GM23248 (cell line): ENCODE results near the gene CITED4. TPM values are rescaled to one million over a fixed set of nuclear protein-coding genes. Genes with fewer than 3 reads are reported as not detected.
A peak's percentile ranks its signal among the peaks of the same experiment; 100 is the strongest.

Experiments used
- DNase-seq: peaks from one replicate; pipeline ENCODE4 v3.0.0-alpha.2; 2015
- H2AFZ ChIP-seq: fragments of 200-600 bp; sonication (generic); 2 replicates; pipeline ENCODE4 v1.6.1; 2016; ENCODE audit warnings: antibody characterized with exemption
- H3F3A ChIP-seq: fragments of 200-600 bp; sonication (generic); 2 replicates; pipeline ENCODE4 v1.6.1; 2016; ENCODE audit warnings: mild to moderate bottlenecking, antibody characterized with exemption, mixed run types; ENCODE audit not compliant: insufficient read depth
- H3K27ac ChIP-seq: fragments of 200-600 bp; sonication (generic); 2 replicates; pipeline ENCODE4 v1.5.1; 2016; ENCODE audit warnings: mild to moderate bottlenecking
- H3K27me3 ChIP-seq: fragments of 200-600 bp; sonication (generic); replicated peaks from 2 replicates; pipeline ENCODE4 v1.6.1; 2016; ENCODE audit warnings: mild to moderate bottlenecking; ENCODE audit not compliant: insufficient read depth
- H3K36me3 ChIP-seq: fragments of 200-600 bp; sonication (generic); 2 replicates; pipeline ENCODE4 v1.6.1; 2016; ENCODE audit warnings: low read depth, mild to moderate bottlenecking
- H3K4me1 ChIP-seq: fragments of 200-600 bp; sonication (generic); 2 replicates; pipeline ENCODE4 v1.6.1; 2016; ENCODE audit warnings: mild to moderate bottlenecking; ENCODE audit not compliant: insufficient read depth
- H3K4me2 ChIP-seq: fragments of 200-600 bp; sonication (generic); one replicate; pipeline ENCODE4 v1.6.1; 2016; ENCODE audit warnings: mild to moderate bottlenecking; ENCODE audit not compliant: unreplicated experiment
- H3K4me3 ChIP-seq: fragments of 200-600 bp; sonication (generic); 2 replicates; pipeline ENCODE4 v1.5.1; 2016; ENCODE audit warnings: mild to moderate bottlenecking
- H3K79me2 ChIP-seq: fragments of 200-600 bp; sonication (generic); 2 replicates; pipeline ENCODE4 v1.6.1; 2016; ENCODE audit warnings: mild to moderate bottlenecking; ENCODE audit not compliant: insufficient read depth
- H3K9ac ChIP-seq: fragments of 200-600 bp; sonication (generic); 2 replicates; pipeline ENCODE4 v1.6.1; 2016; ENCODE audit warnings: mild to moderate bottlenecking
- H3K9me2 ChIP-seq: fragments of 200-600 bp; sonication (generic); 2 replicates; pipeline ENCODE4 v1.6.1; 2016; ENCODE audit warnings: mixed run types, mild to moderate bottlenecking, moderate library complexity; ENCODE audit not compliant: insufficient read depth
- H3K9me3 ChIP-seq: fragments of 200-600 bp; sonication (generic); one replicate; pipeline ENCODE4 v1.6.1; 2017; ENCODE audit warnings: low read depth
- H4K20me1 ChIP-seq: fragments of 200-600 bp; sonication (generic); 2 replicates; pipeline ENCODE4 v1.6.0; 2016; ENCODE audit not compliant: insufficient read depth
- EZH2 ChIP-seq: fragments of 200-600 bp; sonication (generic); IDR thresholded peaks from 2 replicates; pipeline ENCODE4 v1.6.1; 2018; ENCODE audit warnings: antibody characterized with exemption, mild to moderate bottlenecking; ENCODE audit not compliant: insufficient read depth, poor library complexity, severe bottlenecking
- EZH2phosphoT487 ChIP-seq: fragments of 200-600 bp; sonication (generic); IDR thresholded peaks from 2 replicates; pipeline ENCODE4 v1.6.1; 2018; ENCODE audit warnings: antibody characterized with exemption, moderate library complexity, mild to moderate bottlenecking, low read depth; ENCODE audit not compliant: insufficient read depth
- WGBS, 2 experiments: methylation state at CpG; one replicate each; pipeline ENCODE4 v1.1.6; 2015 to 2017; ENCODE audit warnings: low lambda C conversion rate in 2 of 2, low coverage in 1 of 2; ENCODE audit errors: missing lambda C conversion rate in 2 of 2; 5-methylcytosine and 5-hydroxymethylcytosine counted together
- in situ Hi-C: fragments of 300-500 bp; cut with MboI; formaldehyde crosslinking; loops from 2 replicates; pipeline ENCODE4 v1.15.0; 2020
- polyA plus RNA-seq: library from polyadenylated mRNA; unstranded; fragments of >200 nt; fragmentation: Nextera tagmentation; extraction: Ambion mirVana; gene quantifications from 2 replicates; pipeline ENCODE4 v1.2.1, GENCODE V29; 2016
- total RNA-seq: library from RNA; depleted of rRNA; stranded (reverse); fragments of >200 nt; shearing (Covaris generic); gene quantifications from 2 replicates; pipeline ENCODE4 v1.2.3, GENCODE V29; 2014; rRNA removed

The CITED4 gene
- not detected in 2 replicates for total RNA-seq
- 0.19 TPM in 1 of 2 replicates, not detected in the other for polyA plus RNA-seq

DNA sequence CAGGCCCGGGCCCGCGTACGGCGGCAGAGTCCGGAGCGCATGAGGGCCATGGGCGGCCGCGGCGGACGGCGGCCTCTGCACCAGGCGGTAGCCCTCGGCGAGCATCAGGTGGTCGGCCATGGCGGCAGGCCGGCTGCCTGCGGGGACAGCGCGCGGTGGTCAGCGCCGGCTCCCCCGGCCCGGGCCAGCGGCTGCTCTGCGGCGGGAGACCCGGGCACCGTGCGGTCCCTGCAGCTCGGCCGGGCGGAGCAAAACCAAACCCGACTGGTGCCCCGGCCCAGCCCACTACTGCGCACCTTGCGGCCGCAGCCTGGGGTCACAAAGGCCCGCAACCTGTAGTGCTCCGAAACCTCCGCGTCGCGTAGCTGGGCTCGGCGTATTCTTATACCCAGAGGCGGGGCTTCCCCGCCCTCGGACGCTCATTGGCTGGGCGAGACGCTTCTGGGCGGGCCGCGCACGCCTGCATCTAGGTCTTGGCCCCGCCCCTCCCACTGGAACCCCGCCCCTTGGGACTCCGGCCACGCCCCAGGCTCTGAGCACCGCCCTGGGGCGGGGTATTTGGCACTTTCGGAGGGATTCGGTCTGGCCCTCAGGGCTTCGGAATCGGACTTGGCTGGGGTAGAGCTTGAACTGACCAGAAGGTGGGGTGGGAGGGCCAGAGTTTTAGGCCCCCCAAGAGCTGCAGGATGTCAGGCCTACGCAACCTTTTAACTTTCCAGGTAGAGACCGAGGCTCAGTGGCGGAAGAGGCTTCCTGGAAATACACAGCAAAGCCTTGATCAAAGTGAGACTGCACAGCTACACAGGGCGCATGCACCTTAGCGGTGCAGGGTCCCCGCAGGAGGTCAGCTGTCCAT is at the start of gene CITED4:
Gene CITED4, minus strand, starts transcription at position 356 of the 856 bp plus-strand sequence. Its CDS starts 236 bp downstream, at position 120.
- Histone ChIP-seq H3K9me3 (no peaks in the 10 kb centered on the region), H3F3A (no peaks in the 10 kb centered on the region), H3K4me1 (no peaks in the 10 kb centered on the region), H2AFZ (peak within 1 kb of the TSS; percentile 79), H3K9ac (peak within 1 kb of the TSS; percentile 51), H3K36me3 (no peaks in the 10 kb centered on the region), H3K4me3 (peak within 1 kb of the TSS; percentile 69), H3K4me2 (peak within 1 kb of the TSS; percentile 79), H3K27me3 (peaks cover 6% of the 10 kb centered on the region; the same call in 1 of the 2 replicates), H3K79me2 (no peaks in the 10 kb centered on the region), H3K27ac (no peak within 1 kb of the TSS), H3K9me2 (no peaks in the 10 kb centered on the region), H4K20me1 (no peaks in the 10 kb centered on the region)
- in situ Hi-C loops, result no loop called here
- WGBS, 2 experiments, result 6 to 9% methylated on average over 43 to 47 of the region's 75 CpGs
- peak; percentile 97 for DNase-seq
- no peak for TF ChIP-seq EZH2
- no peak for TF ChIP-seq EZH2phosphoT487

DNA sequence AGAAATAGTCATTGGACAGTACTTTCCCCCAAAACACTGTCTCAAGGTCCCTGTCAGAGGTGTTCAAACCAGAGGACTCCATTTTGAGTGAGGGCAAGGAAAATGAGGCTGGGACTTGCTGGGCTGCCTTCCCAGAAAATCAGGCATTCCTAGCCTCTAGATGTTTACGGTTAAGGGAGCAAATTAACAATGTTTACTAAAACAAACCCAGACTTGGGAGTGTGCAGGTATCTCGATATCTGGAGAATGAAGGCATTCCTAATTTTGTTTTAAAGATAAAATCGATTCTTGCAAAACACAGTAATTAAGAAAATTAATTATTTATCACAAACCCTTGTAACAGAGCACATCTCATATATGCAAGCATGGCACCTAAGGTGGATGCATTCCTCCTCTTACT is 48.9 kb upstream of the CITED4 start:
- no peak overlapping the region for H3K4me2 ChIP-seq
- H3K27me3 ChIP-seq, result no peaks in the 10 kb centered on the region
- H3K36me3 ChIP-seq, result no peaks in the 10 kb centered on the region
- no peak overlapping the region for H3K4me3 ChIP-seq
- no peak overlapping the region for H3K9ac ChIP-seq
- no peaks in the 10 kb centered on the region for H3K9me3 ChIP-seq
- in situ Hi-C loops, result no loop called here
- no peaks in the 10 kb centered on the region for H3F3A ChIP-seq
- H4K20me1 ChIP-seq, result no peaks in the 10 kb centered on the region
- 56 to 69% methylated on average over 3 of the region's 3 CpGs for WGBS, 2 experiments
- no peak for DNase-seq
- no peaks in the 10 kb centered on the region for H3K9me2 ChIP-seq
- H2AFZ ChIP-seq, result no peak overlapping the region
- H3K27ac ChIP-seq, result no peak overlapping the region
- no peaks in the 10 kb centered on the region for H3K4me1 ChIP-seq
- no peak for TF ChIP-seq EZH2phosphoT487
- TF ChIP-seq EZH2, result no peak
- no peaks in the 10 kb centered on the region for H3K79me2 ChIP-seq

- DNase-seq, result no peak
- Histone ChIP-seq H3K79me2 (no peaks in the 10 kb centered on the region), H3K9me2 (no peaks in the 10 kb centered on the region), H4K20me1 (no peaks in the 10 kb centered on the region), H3K27me3 (no peaks in the 10 kb centered on the region), H3K27ac (no peak overlapping the region), H3K9ac (no peak overlapping the region), H3K4me1 (no peaks in the 10 kb centered on the region), H2AFZ (no peak overlapping the region), H3K36me3 (no peaks in the 10 kb centered on the region), H3K4me3 (no peak overlapping the region), H3K4me2 (no peak overlapping the region), H3K9me3 (no peaks in the 10 kb centered on the region), H3F3A (no peaks in the 10 kb centered on the region)
- WGBS, 2 experiments, result 80 to 88% methylated on average over 9 of the region's 9 CpGs
- TF ChIP-seq EZH2, result no peak
- no peak for TF ChIP-seq EZH2phosphoT487
- in situ Hi-C loops, result no loop called here
Measured at GRCh38 chr1:40909281-40909680, 47.1 kb upstream of the CITED4 start.

GRCh38 chr1:40908350-40908749 is 46.2 kb upstream of the CITED4 start:
- Histone ChIP-seq H2AFZ (no peak overlapping the region), H3K4me1 (no peaks in the 10 kb centered on the region), H3K4me3 (no peak overlapping the region), H3K27ac (no peak overlapping the region), H3F3A (no peaks in the 10 kb centered on the region), H3K79me2 (no peaks in the 10 kb centered on the region), H3K4me2 (no peak overlapping the region), H4K20me1 (no peaks in the 10 kb centered on the region), H3K9me3 (no peaks in the 10 kb centered on the region), H3K9me2 (no peaks in the 10 kb centered on the region), H3K9ac (no peak overlapping the region), H3K36me3 (no peaks in the 10 kb centered on the region), H3K27me3 (no peaks in the 10 kb centered on the region)
- no peak for DNase-seq
- in situ Hi-C loops, result no loop called here
- TF ChIP-seq EZH2phosphoT487, result no peak
- no peak for TF ChIP-seq EZH2
- WGBS, 2 experiments, result 60 to 70% methylated on average over 6 of the region's 6 CpGs
